MV-4-11 (cell line): ENCODE measurements around the gene SERPINE1.

Experiments used
- DNase-seq: peaks from one replicate; lab custom pipeline; 2025; lab: John Stamatoyannopoulos, UW

SERPINE1 gene

GRCh38 chr7:101170617-101171441 is 43.9 kb downstream of the SERPINE1 start:
- DNase-seq = peak; percentile 17

GRCh38 chr7:101171442-101171837 is 44.5 kb downstream of the SERPINE1 start:
- peak; percentile 4 for DNase-seq

GRCh38 chr7:101172005-101172853 is 45.3 kb downstream of the SERPINE1 start:
- DNase-seq = no peak

- DNase-seq = peak; percentile 11
Measured at GRCh38 chr7:101172854-101173751, 46.2 kb downstream of the SERPINE1 start.

- peak; percentile 74 for DNase-seq
Measured at GRCh38 chr7:101173752-101174244, 46.9 kb downstream of the SERPINE1 start.

- DNase-seq = no peak
Measured at GRCh38 chr7:101174322-101174854, 47.5 kb downstream of the SERPINE1 start.

GRCh38 chr7:101175664-101176063 is 48.8 kb downstream of the SERPINE1 start:
- DNase-seq = no peak

GRCh38 chr7:101177644-101178043 is 50.7 kb downstream of the SERPINE1 start:
- DNase-seq = no peak

GRCh38 chr7:101179117-101179516 is 52.2 kb downstream of the SERPINE1 start:
- DNase-seq = no peak

GRCh38 chr7:101179713-101180112 is 52.8 kb downstream of the SERPINE1 start:
- DNase-seq = no peak

- no peak for DNase-seq
Measured at GRCh38 chr7:101180130-101180755, 53.3 kb downstream of the SERPINE1 start, which contains the start of gene NAT16. Gene NAT16 (minus strand): TSS chr7:101180293. CDS start chr7:101174807, 5,486 bp downstream.

GRCh38 chr7:101185258-101185839 is 58.4 kb downstream of the SERPINE1 start:
- DNase-seq = peak; percentile 37

GRCh38 chr7:101186194-101186593 is 59.3 kb downstream of the SERPINE1 start:
- no peak for DNase-seq

GRCh38 chr7:101186844-101187428 is 60.0 kb downstream of the SERPINE1 start:
- peak; percentile 98 for DNase-seq
